NCI-H2196 (cell line): ENCODE data around the gene ACTL6A.

ENCODE experiments used
- DNase-seq: peaks from one replicate; lab custom pipeline; 2025; ENCODE audit not compliant: unreplicated experiment; lab: John Stamatoyannopoulos, UW

The ACTL6A gene

DNA sequence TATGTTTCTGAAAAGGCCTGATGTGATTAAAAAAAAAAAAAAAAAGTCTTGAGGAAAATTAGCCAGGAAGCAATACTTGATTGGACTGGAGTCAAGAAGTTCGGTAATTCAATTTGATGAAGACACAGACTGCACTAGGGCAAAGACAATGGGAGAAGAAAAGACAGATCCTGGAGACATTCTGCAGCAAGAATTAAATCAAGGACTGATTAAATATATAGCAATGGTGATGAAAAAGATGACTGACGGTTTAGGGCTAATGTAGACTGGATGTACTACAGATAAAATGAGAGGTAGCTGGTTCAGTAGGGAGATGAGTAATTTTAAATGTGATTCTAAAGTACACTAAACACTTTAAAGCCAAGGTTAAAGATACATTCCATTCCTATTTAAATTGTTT, 27.9 kb downstream of the ACTL6A start:
- no peak for DNase-seq

DNA sequence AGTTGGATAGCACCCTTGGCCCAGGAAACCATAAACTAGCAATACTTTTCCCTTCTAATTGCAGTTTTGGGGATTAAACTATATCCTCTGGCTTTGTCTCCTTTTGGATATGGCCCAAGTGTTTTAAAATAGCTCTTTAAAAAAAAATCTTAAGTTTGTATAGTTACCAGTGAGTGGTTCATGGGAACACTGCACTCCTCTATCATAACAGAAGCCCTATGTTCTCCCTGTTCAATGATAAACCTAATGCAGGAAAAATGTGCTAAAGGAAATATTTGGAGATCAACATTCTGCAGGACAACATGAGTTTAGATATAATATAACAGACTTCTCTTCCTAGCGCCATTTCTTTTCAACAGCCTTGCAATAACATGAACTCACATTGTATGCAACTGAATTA, 28.6 kb downstream of the ACTL6A start:
- DNase-seq = no peak

DNA sequence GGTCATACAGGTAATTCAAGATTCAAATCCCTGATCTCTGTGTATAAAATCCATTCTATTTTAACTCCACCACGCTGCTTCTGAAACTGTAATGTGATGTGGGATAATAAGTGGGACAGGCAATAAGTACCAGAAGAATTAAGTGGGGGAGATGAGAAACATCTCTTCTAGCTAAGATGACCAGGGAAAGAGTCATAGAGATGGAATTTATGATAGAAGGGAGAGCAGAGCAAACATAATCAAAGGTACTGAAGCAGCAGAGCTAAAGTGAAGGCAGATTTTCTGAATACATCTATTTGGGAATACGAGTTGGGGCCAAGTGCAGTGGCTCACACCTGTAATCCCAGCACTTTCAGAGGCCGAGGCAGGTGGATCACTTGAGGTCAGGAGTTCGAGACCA, 36.8 kb downstream of the ACTL6A start:
- no peak for DNase-seq

DNA sequence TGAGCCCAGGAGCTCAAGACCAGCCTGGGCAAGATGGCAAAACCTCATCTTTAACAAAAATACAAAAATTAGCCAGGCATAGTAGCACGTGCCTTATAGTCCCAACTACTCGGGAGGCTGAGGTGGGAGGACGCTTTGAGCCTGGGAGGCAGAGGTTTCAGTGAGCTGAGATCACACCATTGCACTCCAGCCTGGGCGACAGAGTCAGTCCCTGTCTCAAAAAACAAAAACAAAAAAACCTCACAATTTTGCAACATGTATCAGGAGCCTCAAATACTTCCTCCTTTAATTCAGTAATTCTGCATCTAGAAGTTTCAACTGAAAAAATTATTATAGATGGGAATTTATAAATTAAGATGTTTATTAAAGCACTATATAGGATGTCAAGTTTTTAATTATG, 40.6 kb downstream of the ACTL6A start:
- no peak for DNase-seq

DNA sequence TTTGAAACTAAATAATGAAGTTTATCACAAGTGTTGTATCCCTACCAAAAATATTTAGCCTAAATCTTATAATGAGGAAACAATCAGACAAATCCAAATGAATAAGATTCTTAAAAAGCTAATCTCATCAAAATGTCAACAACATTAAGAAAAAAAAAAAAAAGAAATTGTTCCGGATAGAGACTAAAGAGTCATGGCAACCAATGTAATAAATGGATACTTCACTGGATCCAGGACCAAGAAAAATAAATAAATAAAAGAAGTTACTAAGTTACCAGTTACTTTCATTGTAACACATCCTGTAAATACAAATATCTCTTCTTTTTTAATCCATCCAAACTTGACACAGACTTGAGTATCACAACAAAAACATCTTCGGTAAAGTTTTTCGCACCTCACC, 41.1 kb downstream of the ACTL6A start:
- DNase-seq = no peak

DNA sequence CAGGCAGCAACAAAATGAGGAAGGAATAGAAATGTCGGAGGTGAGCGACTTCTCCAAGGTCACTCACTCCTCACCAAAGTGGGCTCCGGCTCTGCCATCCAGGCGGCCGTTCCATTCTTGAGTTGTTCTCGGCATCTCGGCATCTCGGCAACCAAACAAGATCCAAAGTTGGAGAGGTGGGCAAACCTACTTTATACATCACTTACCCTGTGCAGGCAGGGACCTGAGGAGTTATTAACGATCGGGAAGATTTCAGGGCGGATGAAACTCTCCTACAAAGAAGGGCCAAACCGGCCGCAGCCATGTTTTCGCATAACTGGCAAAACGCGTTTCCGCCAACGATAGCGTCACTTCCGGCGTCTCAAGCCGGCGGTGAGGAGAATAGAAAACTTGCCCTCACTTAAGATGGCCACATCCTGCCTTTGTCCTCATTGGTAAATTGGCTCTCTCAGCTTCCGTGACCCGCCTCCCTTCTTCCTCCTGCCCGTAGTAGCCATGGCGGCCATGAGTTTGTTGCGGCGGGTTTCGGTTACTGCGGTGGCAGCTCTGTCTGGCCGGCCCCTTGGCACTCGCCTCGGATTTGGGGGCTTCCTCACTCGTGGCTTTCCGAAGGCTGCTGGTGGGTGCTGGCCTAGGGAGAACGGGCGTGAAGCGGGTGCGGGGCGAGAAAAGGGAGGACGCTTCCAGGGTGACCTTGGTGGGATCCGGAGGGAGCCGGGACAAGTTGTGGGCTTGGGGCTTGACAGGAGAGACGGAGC, 41.8 kb downstream of the ACTL6A start, which contains the start of the genes MRPL47 and NDUFB5:
Gene MRPL47, minus strand, starts transcription at position 318 of the 758 bp plus-strand sequence. Its CDS starts 14 bp downstream, at position 304.
Gene NDUFB5, plus strand, starts transcription at position 474 of the 758 bp plus-strand sequence. Its CDS starts 22 bp downstream, at position 496.
- peak; percentile 99 for DNase-seq

DNA sequence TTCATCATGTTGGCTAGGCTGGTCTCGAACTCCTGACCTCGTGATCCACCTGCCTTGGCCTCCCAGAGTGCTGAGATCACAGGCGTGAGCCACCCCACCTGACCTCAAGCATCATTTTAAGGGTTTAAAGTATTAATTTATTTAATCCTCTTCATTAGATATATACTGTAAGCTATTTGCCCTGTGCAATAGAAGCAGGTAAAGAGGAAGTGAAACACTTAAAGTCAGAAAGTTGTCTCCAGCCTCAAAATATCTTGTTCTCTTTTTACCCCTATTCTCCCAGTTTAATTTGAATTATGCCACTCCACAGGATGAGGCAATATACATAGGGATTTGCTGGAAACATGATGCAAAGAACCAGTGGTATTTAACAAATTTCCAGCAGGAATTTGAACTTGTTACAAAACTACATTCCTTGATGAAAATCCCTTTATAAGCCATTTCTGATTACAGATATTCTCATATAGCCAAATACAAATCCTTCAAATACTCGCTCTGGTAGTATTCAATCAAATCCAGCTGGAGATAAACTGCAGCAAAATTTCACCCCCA, 43.9 kb downstream of the ACTL6A start:
- DNase-seq = no peak

DNA sequence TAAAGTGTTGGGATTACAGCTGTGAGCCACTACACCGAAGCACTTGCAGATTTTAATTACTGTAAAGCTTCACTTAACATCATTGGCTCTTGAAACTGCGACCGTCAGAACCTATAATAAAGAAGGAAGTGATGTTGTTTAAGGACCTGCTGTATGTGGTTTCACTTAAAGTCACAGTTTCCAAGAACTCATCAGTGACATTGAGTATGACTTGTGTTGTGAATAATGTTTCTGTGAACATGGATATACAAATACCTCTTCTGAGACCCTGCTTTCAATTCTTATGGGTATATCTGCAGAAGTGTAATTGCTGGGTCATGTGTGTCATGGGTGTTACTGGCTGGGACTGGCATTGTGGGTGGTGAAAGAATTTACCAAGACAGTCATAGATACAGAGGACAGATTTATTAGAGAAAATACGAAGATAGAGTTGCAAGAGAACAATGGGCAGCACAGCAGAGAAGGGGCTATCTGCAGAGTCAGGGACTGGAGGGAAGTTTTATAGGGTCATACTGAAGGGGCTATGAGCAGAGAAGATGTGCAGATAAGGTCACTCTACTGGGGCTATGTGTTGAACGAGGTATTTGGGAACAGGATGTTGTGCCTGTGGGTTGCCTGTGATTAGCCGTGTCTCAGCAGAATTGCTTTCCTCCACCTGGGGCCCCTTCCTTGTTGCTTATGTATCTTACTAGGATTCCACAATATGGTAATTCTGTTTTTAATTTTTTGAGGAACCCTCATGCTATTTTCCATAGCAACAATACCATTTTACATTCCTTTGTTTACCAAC, 46.4 kb downstream of the ACTL6A start:
- DNase-seq = no peak

DNA sequence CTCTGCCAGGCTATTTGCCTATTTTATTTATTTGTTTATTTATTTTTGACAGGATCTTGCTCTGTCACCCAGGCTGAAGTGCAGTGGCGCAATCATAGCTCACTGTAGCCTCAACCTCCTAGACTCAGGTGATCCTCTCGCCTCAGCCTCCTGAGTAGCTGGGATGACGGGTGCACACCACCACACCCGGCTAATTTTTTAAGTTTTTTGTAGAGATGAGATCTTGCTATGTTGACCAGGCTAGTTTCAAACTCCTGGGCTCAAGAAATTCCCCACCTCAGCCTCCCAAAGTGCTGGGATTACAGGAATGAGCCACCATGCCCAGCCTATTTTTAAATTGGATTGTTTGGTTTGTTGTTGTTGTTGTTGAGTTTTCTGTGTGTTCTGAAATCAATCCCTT, 47.3 kb downstream of the ACTL6A start:
- DNase-seq = no peak

DNA sequence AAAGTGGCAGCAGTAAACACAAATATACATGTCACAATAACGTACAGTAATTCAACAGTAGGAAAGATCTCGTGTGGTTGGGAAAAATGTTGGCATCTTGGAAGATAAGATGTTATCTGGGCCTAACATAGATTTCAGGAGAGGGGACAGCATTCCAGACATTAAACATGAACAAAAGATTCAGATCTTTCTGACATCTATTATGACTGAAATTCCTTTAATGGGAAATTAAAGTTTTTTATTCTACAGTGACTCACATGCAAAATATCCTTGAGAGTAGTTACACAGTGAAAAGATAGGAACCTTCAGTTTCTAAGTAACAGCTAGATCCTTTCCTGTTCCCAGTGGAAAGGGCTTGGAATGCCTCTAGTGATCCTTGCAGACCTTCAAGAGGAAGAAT, 51.1 kb downstream of the ACTL6A start:
- DNase-seq = no peak

DNA sequence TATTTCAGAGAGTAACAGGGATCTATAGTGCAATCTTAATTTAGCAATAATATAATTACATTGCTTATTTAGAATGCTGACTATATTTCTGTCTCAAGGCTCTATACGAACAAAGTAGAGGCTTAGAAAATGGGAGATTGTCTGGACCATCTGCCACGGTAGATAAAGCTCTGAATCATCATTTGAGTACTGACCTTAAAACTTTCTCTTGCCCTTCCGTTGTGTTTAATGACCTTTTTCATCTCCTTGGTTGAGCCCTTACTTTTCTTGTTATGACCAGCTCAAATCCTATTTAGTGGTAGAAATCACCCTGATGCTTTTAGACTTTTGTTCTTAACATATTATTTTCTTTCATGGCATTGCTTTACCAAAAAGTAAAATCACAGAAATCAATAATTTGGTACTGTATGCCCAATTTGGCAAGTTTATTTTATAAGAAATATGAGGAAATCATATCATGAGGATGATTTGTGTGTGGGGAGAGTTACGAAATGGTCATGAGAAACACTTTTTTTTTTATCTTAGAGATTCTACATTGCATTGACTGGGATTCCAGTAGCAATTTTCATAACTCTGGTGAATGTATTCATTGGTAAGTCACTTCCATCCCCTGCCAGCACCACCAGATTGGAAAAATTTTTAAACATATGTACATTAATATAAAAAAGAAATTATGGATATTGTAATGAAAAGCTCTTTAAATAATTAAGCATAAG, 52.9 kb downstream of the ACTL6A start:
- no peak for DNase-seq

DNA sequence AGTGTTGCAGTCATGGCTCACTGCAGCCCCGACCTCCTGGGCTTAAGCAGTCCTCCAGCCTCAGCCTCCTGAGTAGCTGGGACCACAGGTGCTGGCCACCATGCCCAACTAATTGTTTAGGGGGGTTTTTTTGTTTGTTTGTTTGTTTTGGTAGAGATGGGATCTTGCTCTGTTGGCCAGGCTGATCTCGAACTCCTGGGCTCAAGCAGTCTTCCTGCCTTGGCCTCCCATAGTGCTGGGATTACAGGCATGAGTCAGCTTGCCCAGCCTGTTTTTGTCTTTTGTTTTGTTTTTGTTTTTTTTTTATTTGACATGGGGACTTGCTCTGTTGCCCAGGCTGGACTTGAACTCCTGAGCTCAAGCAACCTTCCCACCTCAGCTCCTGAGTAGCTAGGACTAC, 59.3 kb downstream of the ACTL6A start:
- no peak for DNase-seq

DNA sequence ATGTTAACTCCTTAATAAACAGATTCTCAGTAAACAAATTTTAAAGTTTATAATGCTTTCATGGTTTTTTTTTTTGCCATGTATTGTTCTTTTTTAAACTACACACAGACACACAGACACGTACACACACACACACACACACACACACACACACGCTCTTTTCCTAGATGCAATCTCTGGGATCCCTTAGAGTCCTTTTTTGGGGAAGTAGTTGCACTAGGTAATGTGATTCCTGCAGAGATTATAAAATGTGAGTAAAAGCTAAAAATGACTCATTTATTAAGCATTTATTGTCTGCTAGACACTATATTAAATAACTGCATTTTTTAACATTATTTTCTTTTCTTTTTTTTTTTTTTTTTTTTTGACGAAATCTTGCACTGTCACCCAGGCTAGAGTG, 61.7 kb downstream of the ACTL6A start:
- no peak for DNase-seq

DNA sequence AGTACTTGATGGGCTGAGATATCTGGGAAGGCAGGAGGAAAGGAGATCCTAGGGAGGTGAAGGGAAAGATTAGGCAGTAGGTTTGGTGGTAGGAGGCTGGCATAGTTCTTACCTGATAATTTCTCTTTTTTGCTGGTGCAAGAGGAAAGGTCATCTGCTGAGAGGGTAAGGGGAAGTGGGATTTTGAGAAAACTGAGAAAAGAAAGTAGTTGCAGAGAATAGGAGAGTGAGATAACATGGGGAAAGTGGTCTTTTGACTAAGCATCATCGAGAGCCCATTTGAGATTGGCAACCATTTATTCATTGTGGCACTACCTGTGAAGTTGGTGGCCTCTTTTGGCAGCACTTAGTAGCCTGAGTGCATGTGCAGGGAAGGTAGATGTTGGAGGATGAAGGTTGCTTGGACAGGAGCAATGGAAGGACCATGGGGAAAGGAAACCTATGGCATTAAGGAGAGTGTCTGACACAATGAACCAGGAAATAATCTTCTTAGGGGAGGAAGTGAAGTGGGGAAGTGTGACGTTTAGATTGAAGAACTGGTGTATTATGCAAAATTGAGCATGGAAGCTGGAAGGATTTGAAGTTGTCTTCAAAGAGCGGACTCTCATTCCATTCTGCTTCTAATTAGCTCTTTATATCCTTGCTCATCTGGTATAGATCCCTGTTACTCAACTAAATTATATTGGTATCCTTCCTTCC, 68.2 kb downstream of the ACTL6A start:
- DNase-seq = no peak
